Ectodermal cell (in vitro differentiated cells): Measurements from ENCODE around the gene ACYP2.
"Not testable (repeated sequence)": the region's sequence is repeated elsewhere in the genome, so short reads cannot be mapped to it uniquely, and the experiment has no call there.

Experiments
- H3K27ac ChIP-seq: 2 replicates; pipeline ENCODE4 v1.7.0; 2013; ENCODE audit warnings: mild to moderate bottlenecking, low read depth, low read length; ENCODE audit not compliant: insufficient read depth, poor library complexity, severe bottlenecking
- H3K27me3 ChIP-seq: 2 replicates; pipeline ENCODE4 v1.7.0; 2013; ENCODE audit warnings: mild to moderate bottlenecking, low read length; ENCODE audit not compliant: insufficient read depth, control insufficient read depth, poor library complexity, severe bottlenecking
- H3K36me3 ChIP-seq: one replicate; pipeline ENCODE4 v1.7.0; 2013; ENCODE audit warnings: low read length; ENCODE audit not compliant: control insufficient read depth, insufficient read depth
- H3K4me1 ChIP-seq: one replicate; pipeline ENCODE4 v1.7.0; 2013; ENCODE audit warnings: low read length; ENCODE audit not compliant: control insufficient read depth, insufficient read depth
- H3K4me3 ChIP-seq: 2 replicates; pipeline ENCODE4 v1.7.0; 2013; ENCODE audit warnings: low read depth, low read length, control low read depth; ENCODE audit not compliant: insufficient read depth
- H3K9me3 ChIP-seq: 2 replicates; pipeline ENCODE4 v1.7.0; 2013; ENCODE audit warnings: mild to moderate bottlenecking, low read length, moderate library complexity; ENCODE audit not compliant: control insufficient read depth
- WGBS, 2 experiments: methylation state at CpG; one replicate each; pipeline ENCODE4 v1.1.7; 2013; ENCODE audit warnings: missing lambda C conversion rate in 2 of 2; 5-methylcytosine and 5-hydroxymethylcytosine counted together

ACYP2 gene

GRCh38 chr2:54285451-54285850 is 170.0 kb downstream of the ACYP2 start:
- 93 to 97% methylated on average over 1 of the region's 1 CpG for WGBS, 2 experiments
- H3K9me3 ChIP-seq: no peaks in the 10 kb centered on the region
- no peaks in the 10 kb centered on the region for H3K4me1 ChIP-seq
- peaks cover 25% of the 10 kb centered on the region for H3K27me3 ChIP-seq
- H3K4me3 ChIP-seq: no peak overlapping the region
- no peak overlapping the region for H3K27ac ChIP-seq
- no peaks in the 10 kb centered on the region for H3K36me3 ChIP-seq

- Histone ChIP-seq H3K27ac (no peak overlapping the region), H3K9me3 (no peaks in the 10 kb centered on the region), H3K27me3 (peaks cover 37% of the 10 kb centered on the region), H3K4me3 (no peak overlapping the region), H3K36me3 (no peaks in the 10 kb centered on the region), H3K4me1 (no peaks in the 10 kb centered on the region)
- WGBS, 2 experiments: 88 to 90% methylated on average over 2 of the region's 2 CpGs
These were observed 172.1 kb downstream of the ACYP2 start for GRCh38 chr2:54287532-54287931.

GRCh38 chr2:54289917-54290316 is 174.5 kb downstream of the ACYP2 start:
- Histone ChIP-seq H3K9me3 (no peaks in the 10 kb centered on the region), H3K27ac (no peak overlapping the region), H3K4me3 (no peak overlapping the region), H3K27me3 (peaks cover 37% of the 10 kb centered on the region), H3K36me3 (no peaks in the 10 kb centered on the region), H3K4me1 (no peaks in the 10 kb centered on the region)
- WGBS, 2 experiments: 19 to 20% methylated on average over 23 of the region's 23 CpGs

GRCh38 chr2:54290356-54291025 is 175.1 kb downstream of the ACYP2 start:
- H3K4me1 ChIP-seq: no peaks in the 10 kb centered on the region
- H3K27ac ChIP-seq: no peak overlapping the region
- H3K4me3 ChIP-seq: no peak overlapping the region
- no peaks in the 10 kb centered on the region for H3K9me3 ChIP-seq
- no peaks in the 10 kb centered on the region for H3K36me3 ChIP-seq
- H3K27me3 ChIP-seq: peaks cover 37% of the 10 kb centered on the region
- 60 to 66% methylated on average over 8 to 9 of the region's 9 CpGs for WGBS, 2 experiments

GRCh38 chr2:54294665-54295064 is 179.2 kb downstream of the ACYP2 start:
- H3K4me1 ChIP-seq, H3K4me3 ChIP-seq, H3K36me3 ChIP-seq, H3K27ac ChIP-seq, H3K9me3 ChIP-seq: not testable (repeated sequence)
- WGBS, 2 experiments: 82 to 89% methylated on average over 2 of the region's 2 CpGs
- H3K27me3 ChIP-seq: peaks cover 20% of the 10 kb centered on the region

- Histone ChIP-seq H3K4me3 (no peak overlapping the region), H3K27ac (no peak overlapping the region), H3K4me1 (peaks cover 5% of the 10 kb centered on the region), H3K9me3 (no peaks in the 10 kb centered on the region), H3K27me3 (peaks cover 7% of the 10 kb centered on the region), H3K36me3 (no peaks in the 10 kb centered on the region)
- 76 to 81% methylated on average over 5 of the region's 5 CpGs for WGBS, 2 experiments
These were observed 180.5 kb downstream of the ACYP2 start for GRCh38 chr2:54295911-54296310.

- H3K27ac ChIP-seq: no peak overlapping the region
- no peaks in the 10 kb centered on the region for H3K27me3 ChIP-seq
- WGBS, 2 experiments: 88 to 91% methylated on average over 5 of the region's 5 CpGs
These were observed 183.1 kb downstream of the ACYP2 start for GRCh38 chr2:54298514-54298913.

GRCh38 chr2:54303631-54304030 is 188.2 kb downstream of the ACYP2 start:
- no peaks in the 10 kb centered on the region for H3K36me3 ChIP-seq
- H3K4me3 ChIP-seq: no peak overlapping the region
- no peaks in the 10 kb centered on the region for H3K9me3 ChIP-seq
- no peaks in the 10 kb centered on the region for H3K27me3 ChIP-seq
- no peaks in the 10 kb centered on the region for H3K4me1 ChIP-seq
- H3K27ac ChIP-seq: no peak overlapping the region

More at GRCh38 chr2:54298514-54298913, 183.1 kb downstream of the ACYP2 start:
- H3K4me3 ChIP-seq: no peak overlapping the region
- H3K9me3 ChIP-seq: no peaks in the 10 kb centered on the region
- no peaks in the 10 kb centered on the region for H3K36me3 ChIP-seq
- peaks cover 5% of the 10 kb centered on the region for H3K4me1 ChIP-seq

- Histone ChIP-seq H3K27me3 (no peaks in the 10 kb centered on the region), H3K9me3 (no peaks in the 10 kb centered on the region), H3K4me1 (no peaks in the 10 kb centered on the region), H3K36me3 (no peaks in the 10 kb centered on the region), H3K4me3 (no peak overlapping the region), H3K27ac (no peak overlapping the region)
- WGBS, 2 experiments: 78 to 92% methylated on average over 2 to 3 of the region's 3 CpGs
These were observed 191.1 kb downstream of the ACYP2 start for GRCh38 chr2:54306556-54306955.

GRCh38 chr2:54308186-54308585 is 192.8 kb downstream of the ACYP2 start:
- Histone ChIP-seq H3K4me3 (no peak overlapping the region), H3K9me3 (no peaks in the 10 kb centered on the region), H3K27me3 (no peaks in the 10 kb centered on the region), H3K36me3 (no peaks in the 10 kb centered on the region), H3K27ac (no peak overlapping the region), H3K4me1 (no peaks in the 10 kb centered on the region)
- 82 to 91% methylated on average over 5 to 6 of the region's 6 CpGs for WGBS, 2 experiments

GRCh38 chr2:54308782-54309181 is 193.4 kb downstream of the ACYP2 start:
- H3K27me3 ChIP-seq: no peaks in the 10 kb centered on the region
- H3K27ac ChIP-seq: no peak overlapping the region
- H3K36me3 ChIP-seq: no peaks in the 10 kb centered on the region
- no peak overlapping the region for H3K4me3 ChIP-seq
- no peaks in the 10 kb centered on the region for H3K4me1 ChIP-seq
- H3K9me3 ChIP-seq: no peaks in the 10 kb centered on the region
- WGBS, 2 experiments: 87 to 89% methylated on average over 2 of the region's 2 CpGs
